Measurements from ENCODE around the gene LMOD3.
A peak's percentile ranks its signal among the peaks of the same experiment; 100 is the strongest.

The LMOD3 gene

GRCh38 chr3:69122403-69122802, at the start of gene LMOD3:
Gene LMOD3 (minus strand): TSS chr3:69122595. CDS start chr3:69122386, 209 bp downstream.
- no peak within 1 kb of the TSS for H3K4me3 ChIP-seq (ENCODE audit: low read length)
- no peaks in the 10 kb centered on the region for H4K20me1 ChIP-seq (ENCODE audit: insufficient read depth, low read length)
- no peak within 1 kb of the TSS for H3K9ac ChIP-seq (ENCODE audit: low read length)
- peak within 1 kb of the TSS; percentile 34; the same call in 1 of the 2 replicates for H3K4me2 ChIP-seq (ENCODE audit: low read length)
- H3K9me3 ChIP-seq (ENCODE audit: insufficient read depth, low read length) = no peaks in the 10 kb centered on the region
- 0 out of 2 replicates have a peak within 1 kb of the TSS, but pooled peaks have one; percentile 8 for H2AFZ ChIP-seq (ENCODE audit: low read depth, low read length)
- H3K27me3 ChIP-seq (ENCODE audit: low read depth, low read length) = peaks cover 8% of the 10 kb centered on the region
- no peaks in the 10 kb centered on the region for H3K79me2 ChIP-seq (ENCODE audit: low read length)
- TF ChIP-seq CTCF (IDR thresholded peaks at IDR 0.05; ENCODE audit: low read depth, low read length) (no peak), EZH2phosphoT487 (IDR thresholded peaks at IDR 0.05; ENCODE audit: low read depth) (no peak)
- no peaks in the 10 kb centered on the region for H3K4me1 ChIP-seq (ENCODE audit: low read length)
- no peaks in the 10 kb centered on the region for H3K36me3 ChIP-seq (replicated peaks; ENCODE audit: low read depth, low read length)
- no peak within 1 kb of the TSS for H3K27ac ChIP-seq (ENCODE audit: low read length)

- no peak overlapping the region for H3K4me3 ChIP-seq (ENCODE audit: low read length)
- no peaks in the 10 kb centered on the region for H4K20me1 ChIP-seq (ENCODE audit: insufficient read depth, low read length)
- H3K36me3 ChIP-seq (replicated peaks; ENCODE audit: low read depth, low read length) = no peaks in the 10 kb centered on the region
Measured at GRCh38 chr3:69172058-69172457, 49.7 kb upstream of the LMOD3 start.

GRCh38 chr3:69166446-69166845, 44.1 kb upstream of the LMOD3 start:
- Histone ChIP-seq H3K36me3 (replicated peaks; ENCODE audit: low read depth, low read length) (no peaks in the 10 kb centered on the region), H3K9me3 (ENCODE audit: insufficient read depth, low read length) (no peaks in the 10 kb centered on the region), H4K20me1 (ENCODE audit: insufficient read depth, low read length) (no peaks in the 10 kb centered on the region), H2AFZ (ENCODE audit: low read depth, low read length) (no peak overlapping the region), H3K27me3 (ENCODE audit: low read depth, low read length) (peaks cover 12% of the 10 kb centered on the region), H3K4me2 (ENCODE audit: low read length) (no peak overlapping the region), H3K9ac (ENCODE audit: low read length) (no peak overlapping the region), H3K4me3 (ENCODE audit: low read length) (no peak overlapping the region), H3K27ac (ENCODE audit: low read length) (no peak overlapping the region), H3K79me2 (ENCODE audit: low read length) (no peaks in the 10 kb centered on the region), H3K4me1 (ENCODE audit: low read length) (no peaks in the 10 kb centered on the region)
- no peak for TF ChIP-seq CTCF (IDR thresholded peaks at IDR 0.05; ENCODE audit: low read depth, low read length)
- TF ChIP-seq EZH2phosphoT487 (IDR thresholded peaks at IDR 0.05; ENCODE audit: low read depth) = no peak

More at GRCh38 chr3:69172058-69172457, 49.7 kb upstream of the LMOD3 start:
- Histone ChIP-seq H3K79me2 (ENCODE audit: low read length) (no peaks in the 10 kb centered on the region), H2AFZ (ENCODE audit: low read depth, low read length) (no peak overlapping the region), H3K27ac (ENCODE audit: low read length) (no peak overlapping the region), H3K27me3 (ENCODE audit: low read depth, low read length) (peaks cover 20% of the 10 kb centered on the region), H3K9me3 (ENCODE audit: insufficient read depth, low read length) (no peaks in the 10 kb centered on the region), H3K9ac (ENCODE audit: low read length) (no peak overlapping the region), H3K4me1 (ENCODE audit: low read length) (no peaks in the 10 kb centered on the region), H3K4me2 (ENCODE audit: low read length) (no peak overlapping the region)
- TF ChIP-seq EZH2phosphoT487 (IDR thresholded peaks at IDR 0.05; ENCODE audit: low read depth) (no peak), CTCF (IDR thresholded peaks at IDR 0.05; ENCODE audit: low read depth, low read length) (no peak)

GRCh38 chr3:69165744-69166143, 43.3 kb upstream of the LMOD3 start:
- Histone ChIP-seq H3K9ac (ENCODE audit: low read length) (no peak overlapping the region), H2AFZ (ENCODE audit: low read depth, low read length) (no peak overlapping the region), H3K4me2 (ENCODE audit: low read length) (no peak overlapping the region), H3K27ac (ENCODE audit: low read length) (no peak overlapping the region), H3K9me3 (ENCODE audit: insufficient read depth, low read length) (no peaks in the 10 kb centered on the region), H3K4me3 (ENCODE audit: low read length) (no peak overlapping the region), H3K79me2 (ENCODE audit: low read length) (no peaks in the 10 kb centered on the region), H4K20me1 (ENCODE audit: insufficient read depth, low read length) (no peaks in the 10 kb centered on the region), H3K27me3 (ENCODE audit: low read depth, low read length) (peaks cover 6% of the 10 kb centered on the region), H3K36me3 (replicated peaks; ENCODE audit: low read depth, low read length) (no peaks in the 10 kb centered on the region), H3K4me1 (ENCODE audit: low read length) (peaks cover 3% of the 10 kb centered on the region; the same call in 1 of the 2 replicates)
- no peak for TF ChIP-seq EZH2phosphoT487 (IDR thresholded peaks at IDR 0.05; ENCODE audit: low read depth)
- TF ChIP-seq CTCF (IDR thresholded peaks at IDR 0.05; ENCODE audit: low read depth, low read length) = no peak
